Measurements from ENCODE around the gene ADRM1. TPM values are rescaled to one million over a fixed set of nuclear protein-coding genes. Genes with fewer than 3 reads are reported as not detected.

ADRM1 gene
- total and polyA plus RNA-seq, 10 of the 15 experiments (the other 5 are each of a cell fraction or from before 2014, with no cell fraction given): 3.4 to 213 (median 95.9) TPM

GRCh38 chr20:62318400-62319345, 15.9 kb downstream of the ADRM1 start (continued):
- TF ChIP-seq E2F8 (IDR thresholded peaks at IDR 0.05; ENCODE audit: low read depth, partially characterized antibody): no peak
- no peak for TF ChIP-seq HDAC2 (IDR thresholded peaks at IDR 0.05)
- no peak for TF ChIP-seq LARP7 (IDR thresholded peaks at IDR 0.05)
- TF ChIP-seq RFX5 (IDR thresholded peaks at IDR 0.05; ENCODE audit: low read depth, low read length): no peak
- TF ChIP-seq CHD2 (IDR thresholded peaks at IDR 0.05; ENCODE audit: borderline replicate concordance, low read depth, low read length): no peak
- no peak for TF ChIP-seq ASH2L (IDR thresholded peaks at IDR 0.05; ENCODE audit: borderline replicate concordance, low read depth)

- H3K36me3 ChIP-seq (ENCODE audit: control insufficient read depth in 2 of 2, insufficient read depth in 2 of 2, low read length in 1 of 2): no peaks in the 10 kb centered on the region; a peak in 1 of 4 replicates
- CTCF ChIA-PET: no interaction called here
- no peak for TF ChIP-seq GABPA (IDR thresholded peaks at IDR 0.05; ENCODE audit: low read depth)
- no peak for TF ChIP-seq TCF3 (IDR thresholded peaks at IDR 0.05; ENCODE audit: borderline replicate concordance, insufficient read depth, low read depth, low read length)
- no peak for TF ChIP-seq KLF5 (IDR thresholded peaks at IDR 0.05; ENCODE audit: partially characterized antibody)
- TF ChIP-seq CUX1 (IDR thresholded peaks at IDR 0.05; ENCODE audit: insufficient replicate concordance, low read depth, low read length): no peak
- TF ChIP-seq FOXK2 (IDR thresholded peaks at IDR 0.05): no peak
- TF ChIP-seq IKZF1 (conservative IDR thresholded peaks at IDR 0.05): no peak
Observed at GRCh38 chr20:62319346-62319909, 16.6 kb downstream of the ADRM1 start.

More at GRCh38 chr20:62319346-62319909, 16.6 kb downstream of the ADRM1 start:
- Histone ChIP-seq H4K20me1 (ENCODE audit: control insufficient read depth, insufficient read depth) (no peaks in the 10 kb centered on the region), H3K79me2 (ENCODE audit: control insufficient read depth, insufficient read depth, low read length) (no peaks in the 10 kb centered on the region), H3K9me3 (replicated peaks; ENCODE audit: control insufficient read depth, insufficient read depth, low read length) (no peaks in the 10 kb centered on the region; the same call in 2 of the 3 replicates), H3K4me2 (ENCODE audit: control insufficient read depth, insufficient read depth) (no peak overlapping the region), H3K9ac (ENCODE audit: control insufficient read depth, insufficient read depth, low read length) (no peak overlapping the region), H2AFZ (ENCODE audit: control insufficient read depth, low read depth, low read length) (no peak overlapping the region), H3K4me3 (no peak overlapping the region), H3K4me1 (ENCODE audit: control insufficient read depth, insufficient read depth, low read length) (no peaks in the 10 kb centered on the region), H3K27me3 (replicated peaks in 1 of 2; ENCODE audit: control insufficient read depth in 2 of 2, insufficient read depth in 2 of 2, low read length in 1 of 2) (no peaks in the 10 kb centered on the region), H3K27ac (ENCODE audit: control insufficient read depth, insufficient read depth) (no peak overlapping the region)
- FAIRE-seq: no peak
- SMC1A ChIA-PET (ENCODE audit: uncharacterized antibody, unreplicated experiment): no interaction called here
- no peak for ATAC-seq
- RAD21 ChIA-PET (ENCODE audit: unreplicated experiment): no interaction called here
- 87% methylated on average over 26 of the region's 29 CpGs for WGBS (ENCODE audit: insufficient coverage, insufficient replicate concordance, low lambda C conversion rate, missing lambda C conversion rate)
- in situ Hi-C loops (cut with MboI): no loop called here
- no peak for DNase-seq (ENCODE audit: low read depth, low spot score)
- POLR2A ChIA-PET: no interaction called here
- BruUV-seq (replicated peaks): no TSS peak
- intact Hi-C loops (cut with micrococcal nuclease; ENCODE audit: unreplicated experiment): no loop called here
